Nasal cavity respiratory epithelium epithelial cell of viscerocranial mucosa (primary cell): ENCODE results near the gene FBXL19. TPM values are rescaled to one million over a fixed set of nuclear protein-coding genes. Genes with fewer than 3 reads are reported as not detected.

Source experiments
- total RNA-seq: library from RNA; depleted of rRNA; stranded (reverse); fragments of >200 nt; gene quantifications from 2 replicates; pipeline ENCODE4 v1.2.3, GENCODE V29; 2014

Gene FBXL19, protein sequence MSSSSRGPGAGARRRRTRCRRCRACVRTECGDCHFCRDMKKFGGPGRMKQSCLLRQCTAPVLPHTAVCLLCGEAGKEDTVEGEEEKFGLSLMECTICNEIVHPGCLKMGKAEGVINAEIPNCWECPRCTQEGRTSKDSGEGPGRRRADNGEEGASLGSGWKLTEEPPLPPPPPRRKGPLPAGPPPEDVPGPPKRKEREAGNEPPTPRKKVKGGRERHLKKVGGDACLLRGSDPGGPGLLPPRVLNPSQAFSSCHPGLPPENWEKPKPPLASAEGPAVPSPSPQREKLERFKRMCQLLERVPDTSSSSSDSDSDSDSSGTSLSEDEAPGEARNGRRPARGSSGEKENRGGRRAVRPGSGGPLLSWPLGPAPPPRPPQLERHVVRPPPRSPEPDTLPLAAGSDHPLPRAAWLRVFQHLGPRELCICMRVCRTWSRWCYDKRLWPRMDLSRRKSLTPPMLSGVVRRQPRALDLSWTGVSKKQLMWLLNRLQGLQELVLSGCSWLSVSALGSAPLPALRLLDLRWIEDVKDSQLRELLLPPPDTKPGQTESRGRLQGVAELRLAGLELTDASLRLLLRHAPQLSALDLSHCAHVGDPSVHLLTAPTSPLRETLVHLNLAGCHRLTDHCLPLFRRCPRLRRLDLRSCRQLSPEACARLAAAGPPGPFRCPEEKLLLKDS
- 17.4 and 21.7 TPM in 2 replicates for total RNA-seq

DNA sequence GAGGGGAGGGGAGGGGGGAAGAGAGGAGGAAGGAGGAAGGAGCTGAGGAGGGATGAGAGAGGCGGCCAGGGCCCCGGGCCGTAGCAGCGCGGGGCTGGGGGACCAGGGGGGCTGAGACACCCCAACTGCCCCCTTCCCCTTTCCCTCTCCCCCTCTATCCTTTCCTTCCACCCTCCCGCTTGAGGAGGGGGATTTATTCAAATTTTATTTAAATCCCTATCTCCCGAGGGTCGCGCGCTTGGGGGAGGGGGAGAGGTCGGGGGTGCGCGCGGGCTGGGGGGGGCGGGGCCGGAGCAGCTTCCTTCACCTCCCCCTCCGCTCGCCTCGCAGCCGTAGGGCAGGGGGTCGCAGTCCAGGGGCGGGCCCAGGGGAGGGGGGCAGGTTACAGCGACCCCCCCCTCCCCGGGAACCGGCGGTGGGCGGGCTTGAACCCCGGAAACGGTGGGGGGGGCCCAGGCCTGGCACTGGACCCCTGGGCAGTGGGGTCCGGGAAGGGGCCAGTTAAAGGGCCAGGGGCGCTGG lies at the start of gene FBXL19:
Gene FBXL19, plus strand, starts transcription at position 19 of the 522 bp plus-strand sequence. CDS start 2,183 bp downstream, outside the sequence.

DNA sequence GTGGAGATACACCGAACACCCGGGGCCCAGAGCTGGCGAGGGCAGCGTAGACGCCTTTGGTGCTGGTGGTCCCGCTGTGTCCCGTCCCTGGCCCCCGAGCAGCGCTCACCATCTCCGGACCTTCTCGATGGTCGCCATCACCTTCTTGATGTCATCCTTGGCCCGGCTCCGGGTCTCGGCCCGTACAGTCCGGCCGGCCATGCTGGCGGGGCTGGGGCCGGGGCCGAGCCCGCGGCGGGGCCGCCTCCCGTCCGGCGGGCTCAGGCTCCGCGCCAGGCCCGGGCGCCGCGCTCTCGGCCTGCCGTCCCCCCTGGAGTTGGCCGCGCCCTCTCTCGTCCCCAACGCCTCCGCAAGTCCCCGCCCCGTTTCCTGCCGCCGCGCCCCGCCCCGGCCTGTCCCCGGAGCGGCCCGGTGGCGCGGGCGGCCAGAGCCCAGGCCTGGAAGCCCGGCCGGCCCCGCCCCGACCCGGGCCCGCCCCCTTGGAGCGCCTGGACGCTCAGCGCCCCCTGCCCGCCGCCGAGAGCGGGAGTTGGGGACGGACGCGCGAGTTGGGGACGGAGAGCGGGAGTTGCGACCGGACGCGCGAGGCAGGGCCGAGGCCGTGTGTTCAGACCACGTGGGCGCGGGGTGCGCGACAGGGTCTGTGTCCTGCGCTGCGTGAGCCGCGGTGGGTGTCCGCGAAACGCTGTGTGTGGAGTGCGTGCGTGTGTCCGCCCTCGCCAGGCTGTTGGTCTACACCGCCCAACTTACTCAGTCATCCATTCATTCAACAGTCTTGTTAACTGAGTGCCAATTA lies 29.4 kb upstream of the FBXL19 start, which contains the start of gene BCL7C:
Gene BCL7C, minus strand, starts transcription at position 334 of the 796 bp plus-strand sequence. Its CDS starts 133 bp downstream, at position 201.

DNA sequence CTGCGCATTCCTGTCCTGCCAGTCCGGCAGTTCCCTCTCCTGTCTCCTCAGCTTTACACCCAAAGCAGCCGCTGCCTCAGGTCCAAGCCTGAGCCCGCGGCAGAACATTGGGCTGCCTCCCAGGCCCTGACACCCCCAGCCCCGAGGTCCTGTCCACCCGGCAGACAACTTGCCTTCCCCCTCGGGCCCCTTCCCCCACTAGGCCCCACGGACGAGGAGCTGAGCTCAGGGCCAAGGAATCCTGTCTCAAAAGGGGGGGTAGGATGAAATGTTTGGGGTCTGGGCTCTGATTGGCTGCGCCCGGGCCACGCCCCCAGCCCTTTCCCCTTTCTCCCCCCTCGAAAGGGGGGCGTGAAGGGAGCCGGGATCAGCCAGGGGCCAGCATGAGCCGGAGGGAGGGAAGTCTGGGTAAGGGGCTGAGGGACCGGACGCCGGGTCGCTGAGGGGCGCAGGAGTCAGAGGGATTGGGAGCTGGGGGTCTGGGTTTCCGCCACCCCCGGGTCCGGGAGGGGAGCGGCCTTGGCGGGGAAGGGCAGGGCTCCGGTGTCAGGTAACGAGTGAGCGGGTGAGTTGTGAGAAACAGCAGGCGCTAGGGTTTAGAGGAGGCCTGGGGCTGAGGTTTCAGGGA lies 27.0 kb upstream of the FBXL19 start, which contains the start of gene CTF1:
Gene CTF1, plus strand, starts transcription at position 354 of the 628 bp plus-strand sequence. Its CDS starts 30 bp downstream, at position 384.

DNA sequence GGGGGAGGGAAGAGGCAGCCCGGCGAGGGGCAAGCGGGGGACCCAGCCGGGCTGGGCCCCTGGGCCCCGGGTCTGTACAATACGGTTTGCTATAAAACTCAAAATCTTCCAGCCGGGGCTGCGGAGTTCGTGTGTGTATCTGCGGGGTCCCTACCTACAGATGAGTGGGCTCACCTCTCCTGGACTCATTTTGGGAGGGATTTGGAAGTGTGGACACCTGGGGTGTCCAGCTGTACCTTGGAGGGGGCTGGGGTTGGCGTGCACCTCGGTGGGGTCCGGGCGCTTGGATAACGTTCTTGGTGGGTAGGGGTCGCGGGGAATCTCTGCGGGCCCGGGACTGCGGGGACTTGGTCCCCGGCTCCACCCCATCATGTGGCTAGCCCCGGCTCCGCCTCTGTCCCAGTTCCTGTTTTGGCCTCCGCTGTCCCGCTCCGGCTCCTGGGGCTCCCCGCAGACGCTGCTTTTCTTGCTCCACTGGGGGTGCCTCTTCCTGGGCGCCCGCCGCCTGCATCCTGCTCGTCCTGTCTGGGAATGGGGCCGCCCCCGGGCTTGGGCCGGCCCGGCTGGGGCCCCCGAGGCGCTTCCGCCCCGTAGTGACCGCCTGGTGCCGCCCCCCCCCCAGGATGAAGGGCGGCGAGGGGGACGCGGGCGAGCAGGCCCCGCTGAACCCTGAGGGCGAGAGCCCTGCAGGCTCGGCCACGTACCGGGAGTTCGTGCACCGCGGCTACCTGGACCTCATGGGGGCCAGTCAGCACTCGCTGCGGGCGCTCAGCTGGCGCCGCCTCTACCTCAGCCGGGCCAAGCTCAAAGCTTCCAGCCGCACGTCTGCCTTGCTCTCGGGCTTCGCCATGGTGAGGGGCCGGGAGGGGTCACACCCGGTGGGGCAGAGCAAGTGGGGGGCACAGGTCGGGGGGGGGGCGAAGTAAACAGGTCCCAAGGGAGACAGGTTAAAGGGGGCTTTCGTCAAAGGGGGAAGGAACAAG lies 25.6 kb downstream of the FBXL19 start, which contains the start of gene ORAI3:
Gene ORAI3, plus strand, starts transcription at position 402 of the 983 bp plus-strand sequence. Its CDS starts 222 bp downstream, at position 624.

DNA sequence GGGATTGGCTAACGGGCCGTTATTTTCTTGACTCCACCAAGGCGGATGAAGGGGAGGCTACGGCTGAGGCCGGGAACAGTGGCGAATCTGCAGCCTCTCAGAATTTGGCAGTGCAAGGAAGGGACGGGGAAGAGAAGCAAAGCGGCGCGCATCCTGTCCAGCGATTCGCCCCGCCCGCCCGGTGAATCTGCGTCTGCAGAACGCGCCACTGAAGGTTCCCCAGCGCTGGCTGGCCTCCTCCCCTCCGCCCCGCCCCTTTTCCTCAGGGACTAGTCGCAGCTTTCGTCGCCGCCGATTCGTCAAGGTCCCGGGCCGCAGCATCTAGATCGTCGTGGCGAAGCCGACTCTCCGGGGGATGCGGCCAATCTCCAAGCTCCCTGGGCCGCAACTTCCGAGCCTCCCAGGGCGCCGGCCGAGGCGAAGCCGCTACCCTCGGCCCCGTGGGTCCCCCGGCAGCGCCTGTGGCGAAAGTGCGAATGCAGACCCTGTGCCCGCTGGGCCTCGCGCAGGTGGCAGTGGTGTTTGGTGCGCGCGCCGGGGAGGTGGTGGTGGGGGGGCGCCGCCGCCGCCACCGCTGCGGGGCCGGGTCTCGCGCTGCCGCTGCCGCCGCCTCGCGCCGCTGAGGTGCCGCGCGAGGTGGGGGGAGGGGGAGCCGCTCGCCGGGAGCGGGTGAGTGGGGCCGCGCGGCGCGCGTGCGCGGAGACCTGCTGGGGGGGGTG lies 34.2 kb downstream of the FBXL19 start, which contains the start of gene SETD1A:
Gene SETD1A, plus strand, starts transcription at position 299 of the 719 bp plus-strand sequence. CDS start 978 bp downstream, outside the sequence.

DNA sequence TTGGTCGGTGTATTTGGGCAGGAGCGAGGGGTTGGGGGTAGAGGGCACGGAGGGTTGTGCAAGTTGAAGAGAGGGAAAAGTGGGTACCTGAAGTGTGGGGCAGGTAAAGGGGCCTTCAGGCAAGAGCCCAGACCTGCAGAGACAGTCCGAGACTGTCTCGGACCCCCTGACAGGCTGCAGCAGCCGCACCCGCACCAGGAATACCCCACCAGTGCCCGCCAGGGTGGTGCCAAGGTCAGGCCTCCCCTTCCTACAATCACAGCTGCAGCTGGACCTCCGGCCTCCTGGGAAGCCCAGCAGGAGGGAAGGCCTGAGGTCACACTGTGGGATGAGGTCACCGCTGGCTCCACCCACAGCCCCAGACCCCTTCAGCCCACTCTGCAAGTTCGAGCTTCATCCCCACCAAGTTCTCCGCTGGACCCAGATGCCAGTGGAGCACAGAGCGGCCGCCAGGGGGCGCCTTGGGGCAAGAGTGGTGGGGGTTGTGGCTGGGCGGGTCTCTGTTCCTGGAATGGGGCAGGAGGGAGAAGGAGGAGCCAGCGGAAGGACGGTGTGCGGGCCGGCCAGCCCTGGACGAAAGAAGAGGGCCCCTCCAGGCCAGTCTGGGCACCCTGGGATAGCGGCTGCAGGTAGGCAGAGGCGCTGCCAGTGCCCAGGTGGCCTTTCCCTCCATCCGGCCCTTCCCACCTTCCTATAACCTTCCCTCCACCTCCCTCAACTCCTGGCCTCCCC lies 61.5 kb downstream of the FBXL19 start, which contains the start of gene HSD3B7:
Gene HSD3B7, plus strand, starts transcription at position 539 of the 732 bp plus-strand sequence. CDS start 452 bp downstream, outside the sequence.

Other genes with a start within 250 kb of the FBXL19 start
- 15.4 and 49.9 TPM in 2 replicates for gene SRCAP, start 224.4 kb upstream of the FBXL19 start, total RNA-seq
- 12.0 and 15.7 TPM in 2 replicates for gene PHKG2, start 175.1 kb upstream of the FBXL19 start, total RNA-seq
- gene CFAP119, start 161.5 kb upstream of the FBXL19 start, total RNA-seq: 0.28 and 0.68 TPM in 2 replicates
- gene RNF40, start 161.2 kb upstream of the FBXL19 start, total RNA-seq: 51.6 and 73.9 TPM in 2 replicates
- gene ZNF629, start 136.4 kb upstream of the FBXL19 start, total RNA-seq: 6.2 and 12.6 TPM in 2 replicates
- gene BCL7C, start 29.5 kb upstream of the FBXL19 start, total RNA-seq: 25.1 and 28.7 TPM in 2 replicates
- gene CTF1, start 27.0 kb upstream of the FBXL19 start, total RNA-seq: 0.68 and 1.2 TPM in 2 replicates
- 14.0 and 33.7 TPM in 2 replicates for gene ORAI3, start 25.5 kb downstream of the FBXL19 start, total RNA-seq
- gene SETD1A, start 34.2 kb downstream of the FBXL19 start, total RNA-seq: 1.4 and 6.9 TPM in 2 replicates
- gene HSD3B7, start 61.6 kb downstream of the FBXL19 start, total RNA-seq: 4.1 and 4.7 TPM in 2 replicates
- under 0.01 and 0.07 TPM in 2 replicates for gene STX1B, start 87.1 kb downstream of the FBXL19 start, total RNA-seq
- gene STX4, start 110.0 kb downstream of the FBXL19 start, total RNA-seq: 12.0 and 24.3 TPM in 2 replicates
- gene ZNF668, start 150.7 kb downstream of the FBXL19 start, total RNA-seq: 7.2 and 7.5 TPM in 2 replicates
- 11.3 and 19.6 TPM in 2 replicates for gene ZNF646, start 150.8 kb downstream of the FBXL19 start, total RNA-seq
- 0.34 and 1.6 TPM in 2 replicates for gene PRSS53, start 165.4 kb downstream of the FBXL19 start, total RNA-seq
- gene VKORC1, start 171.2 kb downstream of the FBXL19 start, total RNA-seq: 27.0 and 29.0 TPM in 2 replicates
- gene BCKDK, start 184.8 kb downstream of the FBXL19 start, total RNA-seq: 7.2 and 18.7 TPM in 2 replicates
- gene KAT8, start 194.1 kb downstream of the FBXL19 start, total RNA-seq: 36.2 and 45.3 TPM in 2 replicates
- 31.1 and 54.2 TPM in 2 replicates for gene PRSS8, start 212.2 kb downstream of the FBXL19 start, total RNA-seq
- 0.34 and 0.85 TPM in 2 replicates for gene PRSS36, start 226.5 kb downstream of the FBXL19 start, total RNA-seq